GM21786 (cell line): ENCODE results near the gene SH3BGR.
"Not testable (repeated sequence)": the region's sequence is repeated elsewhere in the genome, so short reads cannot be mapped to it uniquely, and the experiment has no call there.

Source experiments
- ATAC-seq: cut with Tn5 transposase; IDR thresholded peaks from one replicate; pipeline ENCODE4 v1.9.1; 2021; ENCODE audit not compliant: unreplicated experiment

SH3BGR gene

DNA sequence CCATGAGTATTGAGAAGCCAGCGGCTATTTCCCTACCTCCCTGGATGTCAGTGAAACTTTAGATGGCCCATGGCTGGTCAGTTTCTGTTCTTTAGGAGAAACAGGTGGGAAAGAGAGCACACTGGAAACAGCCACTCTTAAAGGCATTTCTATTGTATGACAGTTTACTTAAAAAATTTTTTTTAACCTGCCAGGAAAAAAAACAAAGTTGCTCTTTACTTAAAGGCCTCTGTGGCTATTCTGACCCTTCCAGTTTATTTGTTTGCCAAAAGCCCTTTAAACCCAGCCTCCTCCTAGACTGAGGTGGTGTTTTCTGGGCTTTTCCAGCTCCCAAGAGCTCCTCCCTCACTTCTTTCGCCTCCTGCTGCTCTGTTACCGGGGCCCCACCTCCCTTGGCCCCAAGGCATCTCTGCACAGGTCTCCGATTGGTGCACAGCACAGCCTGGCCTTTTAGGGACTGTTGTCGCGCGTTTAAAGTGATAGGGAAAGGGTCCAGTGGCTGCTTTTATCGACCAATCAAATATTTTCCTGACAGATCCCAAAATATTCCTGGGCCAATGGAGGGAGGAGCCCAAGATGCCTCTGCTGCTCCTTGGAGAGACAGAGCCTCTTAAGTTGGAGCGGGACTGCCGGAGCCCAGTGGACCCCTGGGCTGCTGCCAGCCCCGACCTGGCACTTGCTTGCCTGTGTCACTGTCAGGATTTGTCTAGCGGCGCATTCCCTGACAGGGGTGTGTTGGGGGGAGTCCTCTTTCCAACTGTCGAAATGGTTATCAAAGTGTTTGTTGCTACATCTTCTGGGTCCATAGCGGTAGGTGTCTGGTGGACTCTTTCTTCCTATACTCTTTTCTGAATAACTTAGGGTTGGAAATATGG, at the start of gene SH3BGR:
SH3BGR (plus strand) TSS at position 639 of the 875 bp plus-strand sequence; CDS start at position 766, 127 bp downstream.
- no peak for ATAC-seq

- ATAC-seq: no peak
These were observed 45.7 kb upstream of the SH3BGR start for GRCh38 chr21:39406065-39406464.

DNA sequence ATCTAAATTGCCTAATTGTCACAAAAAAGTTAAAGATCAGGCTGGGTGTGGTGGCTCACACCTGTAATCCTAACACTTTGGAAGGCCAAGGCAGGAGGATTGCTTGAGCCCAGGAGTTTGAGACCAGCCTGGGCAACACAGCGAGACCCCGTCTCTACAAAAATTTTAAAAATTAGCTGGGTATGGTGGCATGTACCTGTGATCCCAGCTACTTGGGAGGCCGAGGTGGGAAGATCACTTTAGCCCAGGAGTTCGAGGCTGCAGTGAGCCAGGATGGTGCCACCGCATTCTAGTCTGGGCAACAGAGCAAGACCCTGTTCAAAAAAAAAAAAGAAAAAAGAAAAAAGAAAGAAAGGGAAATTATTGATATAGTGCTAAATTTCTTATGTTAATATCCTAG, 32.6 kb upstream of the SH3BGR start:
- ATAC-seq: not testable (repeated sequence)

DNA sequence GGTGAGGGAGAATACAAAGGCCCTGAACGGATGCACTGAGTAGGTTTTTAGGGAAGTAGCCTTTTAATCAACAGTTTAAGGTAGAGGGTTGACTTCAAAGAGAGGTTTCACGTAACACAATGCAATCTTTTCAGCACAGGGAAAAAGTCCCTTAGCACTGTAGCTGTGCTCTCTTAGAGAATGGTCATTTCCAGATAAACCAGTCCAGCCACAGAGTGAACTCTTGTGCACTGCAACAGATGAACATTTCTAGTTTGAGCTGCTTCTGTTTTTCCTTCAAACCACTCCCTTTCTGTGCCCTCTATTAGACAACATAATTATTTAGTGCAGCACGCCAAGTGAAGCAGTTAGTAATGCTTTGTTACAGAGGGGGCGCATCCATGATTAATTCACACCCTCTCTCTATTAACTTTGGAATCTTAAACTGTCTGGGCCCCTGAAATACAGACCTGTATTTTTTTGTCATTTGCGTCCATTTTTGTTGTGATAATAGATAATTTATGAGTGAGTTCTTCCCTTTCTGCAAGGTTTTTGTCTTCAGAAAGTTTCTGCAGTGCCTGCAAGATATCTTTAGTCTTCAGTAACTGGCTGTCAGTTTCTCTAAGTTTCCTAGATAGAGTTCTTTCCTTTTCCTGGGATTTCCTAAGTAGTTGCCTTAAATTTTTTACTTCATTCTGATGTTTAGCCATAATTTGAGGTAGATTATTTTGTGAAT, 29.1 kb upstream of the SH3BGR start:
- ATAC-seq: no peak

GRCh38 chr21:39429445-39429844, 22.3 kb upstream of the SH3BGR start:
- no peak for ATAC-seq

GRCh38 chr21:39430016-39430415, 21.8 kb upstream of the SH3BGR start:
- no peak for ATAC-seq

GRCh38 chr21:39430457-39430856, 21.3 kb upstream of the SH3BGR start:
- no peak for ATAC-seq

DNA sequence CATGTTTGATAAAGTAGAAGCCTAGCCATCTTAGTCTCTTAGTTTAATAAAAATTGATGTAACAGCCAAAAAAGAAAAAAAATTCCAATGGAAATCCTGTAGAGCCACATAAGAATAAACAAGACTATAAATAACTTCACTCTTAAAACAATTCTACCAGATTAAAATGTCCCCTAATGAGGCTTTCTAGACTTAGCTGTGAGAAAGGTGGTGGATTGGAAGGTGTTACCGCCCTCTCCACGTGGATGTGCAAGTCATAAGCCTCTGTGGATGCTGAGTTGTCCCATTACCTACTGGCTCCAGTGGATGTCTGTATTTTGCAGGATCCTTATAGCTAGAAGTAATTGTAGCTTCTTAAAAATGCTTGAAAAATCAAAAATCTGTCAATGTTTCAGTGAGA, 20.8 kb upstream of the SH3BGR start:
- no peak for ATAC-seq

DNA sequence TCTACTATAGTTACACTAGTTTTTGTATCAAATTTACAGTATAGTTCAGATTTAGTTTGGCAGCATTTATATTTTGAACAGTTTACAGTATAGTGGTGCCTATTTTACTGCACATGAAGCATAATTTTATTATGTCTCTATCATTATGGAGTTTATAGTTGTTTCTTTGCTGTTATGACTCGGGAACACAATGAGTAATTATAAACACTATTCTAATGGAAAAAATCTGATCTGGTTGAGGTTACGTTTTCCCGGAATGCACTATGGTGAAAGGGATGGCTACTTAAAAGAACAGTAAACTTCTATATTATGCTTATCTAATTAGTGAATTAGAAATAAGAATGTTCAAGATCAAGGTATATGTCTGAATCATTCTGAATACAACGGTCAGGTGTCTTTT, 16.8 kb upstream of the SH3BGR start:
- ATAC-seq: no peak

GRCh38 chr21:39439232-39439631, 12.5 kb upstream of the SH3BGR start:
- ATAC-seq: no peak

DNA sequence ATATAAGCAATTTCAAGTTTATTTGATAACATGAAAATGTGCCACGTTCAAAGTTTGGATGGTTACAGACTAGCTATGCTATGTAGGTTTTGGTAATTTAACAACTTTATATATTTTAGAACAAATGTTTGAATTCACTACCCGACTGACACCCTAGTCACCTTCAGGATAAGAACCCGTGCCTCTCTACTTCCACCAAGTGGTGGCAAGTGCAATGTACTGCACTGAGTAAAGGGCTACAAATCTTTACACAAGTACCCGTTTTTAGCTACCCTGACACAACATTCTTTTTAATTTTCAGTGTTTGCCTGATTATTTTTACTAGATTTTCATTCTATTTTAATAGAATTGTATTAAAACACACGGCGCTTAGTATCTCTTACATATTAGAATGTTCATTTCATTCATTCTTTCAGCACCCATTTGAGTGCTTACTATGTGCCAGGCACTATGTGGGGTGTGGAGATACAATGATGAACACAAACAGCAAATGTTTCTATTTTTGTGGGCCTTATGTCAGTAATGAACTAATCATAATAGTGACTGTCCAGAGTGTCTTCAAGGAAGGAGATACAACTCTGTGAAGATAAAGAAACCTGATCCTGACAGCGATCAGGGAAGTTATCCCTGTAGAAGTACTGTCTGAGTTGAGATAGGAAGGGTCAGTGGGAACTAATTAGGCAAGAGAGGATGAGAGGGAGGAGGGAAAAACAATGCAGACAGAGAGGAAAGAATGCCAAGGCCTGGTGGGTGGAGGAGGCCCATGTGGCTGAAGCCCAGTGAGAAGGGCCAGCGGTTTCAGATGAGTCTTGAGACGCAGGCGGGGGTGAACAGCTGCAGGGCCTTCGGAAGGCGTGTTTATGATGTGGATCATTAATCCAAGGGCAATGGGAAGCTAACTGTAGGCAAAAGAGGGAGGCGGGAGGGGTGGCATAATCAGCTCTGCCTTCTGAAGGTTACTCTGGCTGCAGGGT, 10.0 kb upstream of the SH3BGR start:
- ATAC-seq: peak; percentile 38

DNA sequence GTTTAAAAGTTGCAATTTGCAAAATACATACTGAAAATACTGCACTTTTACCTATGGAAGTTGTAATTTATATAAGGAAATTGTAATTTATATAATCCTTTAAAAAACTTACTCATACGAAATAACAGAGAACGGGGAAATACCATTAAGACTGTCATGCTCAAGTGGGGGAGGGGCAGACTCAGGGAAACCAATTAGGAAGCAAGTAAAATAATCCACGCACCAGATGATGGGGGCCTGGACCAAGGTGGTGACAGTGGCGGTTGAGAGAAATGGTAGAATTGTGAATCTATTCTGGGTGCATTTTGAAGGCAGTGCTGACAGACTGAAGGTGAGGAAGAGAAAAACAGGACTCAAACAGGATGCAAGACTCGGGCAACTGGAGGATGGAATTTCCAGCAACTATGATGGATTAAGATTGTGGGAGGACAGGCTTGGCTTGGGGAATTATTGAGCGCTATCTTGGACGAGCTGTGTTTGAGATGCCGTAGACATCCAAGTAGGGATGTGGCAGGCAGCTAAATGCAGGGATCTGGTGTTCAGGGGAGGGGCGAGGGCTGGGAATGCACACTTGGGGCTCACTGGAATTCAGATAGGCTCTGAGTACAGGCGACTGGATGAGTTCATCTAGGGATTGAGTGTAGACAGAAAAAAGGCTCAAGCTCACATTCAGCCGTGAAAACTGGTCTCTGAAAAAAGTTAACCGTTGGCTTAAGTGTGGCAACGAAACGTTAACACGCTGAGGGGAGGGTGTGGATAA, 7.2 kb upstream of the SH3BGR start:
- no peak for ATAC-seq

DNA sequence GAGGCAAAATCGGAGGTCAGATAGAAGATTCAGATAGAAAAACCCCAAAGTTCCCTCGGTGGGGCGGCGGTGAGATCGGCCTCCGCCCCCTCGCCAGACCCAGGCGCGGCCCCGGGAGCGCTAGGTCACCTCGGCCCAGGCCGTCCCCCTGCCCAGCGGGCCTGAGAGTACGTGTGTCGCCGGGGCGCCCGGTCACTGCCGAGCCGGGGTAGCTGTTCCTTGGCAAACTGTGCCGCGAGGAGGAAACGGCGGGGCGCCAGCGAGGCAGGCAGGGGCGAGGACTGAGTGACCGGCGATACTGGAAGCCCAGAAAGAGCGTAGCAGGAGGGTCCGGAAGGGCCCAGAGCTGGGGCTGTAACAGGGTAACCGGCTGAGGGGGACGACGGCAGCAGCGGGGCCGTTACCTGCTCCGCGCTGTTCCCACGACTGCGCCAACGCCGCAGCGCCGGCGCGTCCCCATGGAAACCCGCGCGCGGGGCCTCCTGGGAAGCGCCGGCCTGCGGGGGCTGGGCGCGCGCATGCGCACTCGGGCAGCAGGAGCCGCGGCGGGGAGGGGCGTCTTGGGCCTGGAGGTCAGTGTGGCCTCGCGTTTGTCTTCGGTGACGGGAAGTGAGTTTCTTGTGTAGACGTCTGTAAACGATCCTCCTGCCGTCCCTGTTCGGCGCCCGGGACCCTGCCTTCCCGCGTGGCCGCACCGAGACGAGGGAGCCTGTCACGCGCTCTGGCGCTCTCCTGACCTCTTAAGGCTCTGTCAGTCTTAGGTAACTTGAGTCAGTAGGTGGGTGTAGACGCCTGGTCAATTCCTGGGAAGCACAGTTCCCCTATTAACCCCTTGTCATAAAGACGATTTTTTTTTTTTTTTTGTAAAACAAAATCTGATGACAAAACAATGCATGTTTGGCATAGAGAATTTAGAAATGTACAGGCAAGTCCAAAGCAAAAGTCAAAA, 6.2 kb upstream of the SH3BGR start, which contains the start of gene LCA5L:
LCA5L (minus strand) TSS at position 458 of the 949 bp plus-strand sequence. CDS start 17,285 bp downstream, outside the sequence.
- peak; percentile 77 for ATAC-seq

DNA sequence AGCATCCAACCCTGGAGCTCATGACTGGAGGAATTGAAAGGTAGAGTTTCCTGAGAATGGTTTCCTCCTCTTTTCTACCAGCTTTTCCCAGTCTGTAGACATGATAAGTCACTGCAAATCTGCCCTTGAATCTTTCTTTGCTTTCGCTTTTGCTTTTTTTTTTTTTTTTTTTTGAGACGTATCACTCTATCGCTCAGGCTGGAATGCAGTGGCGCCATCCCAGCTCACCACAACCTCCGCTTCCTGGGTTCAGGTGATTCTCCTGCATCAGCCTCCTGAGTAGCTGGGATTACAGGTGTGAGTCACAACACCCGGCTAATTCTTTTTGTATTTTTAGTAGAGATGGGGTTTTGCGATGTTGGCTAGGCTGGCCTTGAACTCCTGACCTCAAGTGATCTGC, 4.5 kb upstream of the SH3BGR start:
- no peak for ATAC-seq

- ATAC-seq: no peak
These were observed 618 bp downstream of the SH3BGR start for GRCh38 chr21:39452207-39452969.

- ATAC-seq: no peak
These were observed 1.2 kb downstream of the SH3BGR start for GRCh38 chr21:39452970-39453342.

DNA sequence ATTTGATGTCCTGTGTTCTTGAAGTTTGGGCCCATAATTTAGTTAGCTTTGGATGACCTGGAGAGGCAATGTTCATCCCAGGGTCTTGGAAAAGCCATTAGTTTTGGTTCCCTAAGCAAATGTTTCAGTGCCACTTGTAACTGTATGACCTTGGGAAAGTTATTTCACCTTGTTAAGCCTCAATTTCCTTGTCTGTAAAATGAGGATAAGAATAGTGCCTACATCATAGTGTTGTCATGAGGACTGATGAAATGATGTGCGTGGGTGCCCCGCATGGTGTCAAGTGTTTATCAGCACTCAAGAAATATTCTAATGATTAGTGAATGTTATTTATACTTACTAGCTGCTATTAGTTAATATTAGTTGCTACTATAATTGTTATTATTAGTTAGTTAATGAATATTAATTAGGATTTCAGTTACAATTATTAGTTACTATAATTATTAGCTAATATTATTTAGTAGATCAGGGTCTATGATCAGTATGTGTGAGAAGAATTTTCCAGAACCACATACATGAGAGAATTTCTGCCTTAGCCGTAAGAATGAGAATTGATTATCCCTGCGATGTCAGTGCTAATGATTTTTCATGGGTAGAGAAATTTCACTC, 1.9 kb downstream of the SH3BGR start:
- no peak for ATAC-seq
